Ishikawa (cell line): ENCODE results near the gene OTP.

Source experiments
- CEBPB ChIP-seq: IDR thresholded peaks from 2 replicates; pipeline ENCODE4 v1.6.1; 2012
- RAD21 ChIP-seq: IDR thresholded peaks from 2 replicates; pipeline ENCODE4 v1.6.1; 2012; ENCODE audit warnings: low read depth
- TAF1 ChIP-seq: IDR thresholded peaks from 2 replicates; pipeline ENCODE4 v1.6.1; 2012; ENCODE audit warnings: low read depth, mild to moderate bottlenecking
- YY1 ChIP-seq: IDR thresholded peaks from 2 replicates; pipeline ENCODE4 v1.6.1; 2012; ENCODE audit warnings: low read depth
- TF ChIP-seq, protein P1 (sequence below): IDR thresholded peaks from 2 replicates; pipeline ENCODE4 v1.6.1; 2012

DNA sequence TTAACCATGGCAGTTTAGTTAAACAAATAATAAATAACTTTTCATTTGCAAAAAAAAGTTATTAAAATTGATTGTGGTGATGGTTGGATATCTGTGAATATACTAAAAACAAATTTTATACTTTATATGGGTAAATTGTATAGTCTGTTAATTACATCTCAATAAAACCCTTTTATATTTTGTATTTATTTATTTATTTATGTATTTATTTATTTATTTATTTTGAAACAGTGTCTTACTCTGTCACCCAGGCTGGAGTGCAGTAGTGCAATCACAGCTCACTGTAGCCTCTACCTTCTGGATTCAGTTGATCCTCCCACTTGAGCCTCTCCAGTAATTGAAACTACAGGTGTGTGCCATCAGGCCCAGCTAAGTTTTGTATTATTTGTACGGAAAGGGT, 52.4 kb downstream of the OTP start:
- TF ChIP-seq, protein P1, sequence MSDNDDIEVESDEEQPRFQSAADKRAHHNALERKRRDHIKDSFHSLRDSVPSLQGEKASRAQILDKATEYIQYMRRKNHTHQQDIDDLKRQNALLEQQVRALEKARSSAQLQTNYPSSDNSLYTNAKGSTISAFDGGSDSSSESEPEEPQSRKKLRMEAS, result no peak
- TF ChIP-seq RAD21, result no peak
- TF ChIP-seq TAF1, result no peak
- no peak for TF ChIP-seq YY1
- no peak for TF ChIP-seq CEBPB
